Glutamatergic neuron (in vitro differentiated cells): Measurements from ENCODE around the gene LITAFD. TPM values are rescaled to one million over a fixed set of nuclear protein-coding genes. Genes with fewer than 3 reads are reported as not detected.

Experiments used
- DNase-seq: peaks from one replicate; pipeline ENCODE4 v3.0.0; 2022
- H3K27ac Mint-ChIP-seq: one replicate; pipeline ENCODE4 v1.8.0; 2020; ENCODE audit warnings: mild to moderate bottlenecking, mixed read lengths, inconsistent platforms; ENCODE audit not compliant: unreplicated experiment
- H3K27me3 Mint-ChIP-seq: one replicate; pipeline ENCODE4 v1.8.0; 2020; ENCODE audit warnings: mild to moderate bottlenecking, moderate library complexity, mixed read lengths, inconsistent platforms; ENCODE audit not compliant: unreplicated experiment
- H3K36me3 Mint-ChIP-seq: one replicate; pipeline ENCODE4 v1.8.0; 2020; ENCODE audit warnings: mild to moderate bottlenecking, mixed read lengths, inconsistent platforms; ENCODE audit not compliant: unreplicated experiment
- H3K4me1 Mint-ChIP-seq: one replicate; pipeline ENCODE4 v1.8.0; 2020; ENCODE audit warnings: mild to moderate bottlenecking, low read depth, mixed read lengths, inconsistent platforms; ENCODE audit not compliant: unreplicated experiment
- H3K4me3 Mint-ChIP-seq: one replicate; pipeline ENCODE4 v1.8.0; 2020; ENCODE audit warnings: mild to moderate bottlenecking, mixed read lengths, inconsistent platforms; ENCODE audit not compliant: unreplicated experiment
- H3K9me3 Mint-ChIP-seq: one replicate; pipeline ENCODE4 v1.8.0; 2020; ENCODE audit warnings: mild to moderate bottlenecking, moderate library complexity, mixed read lengths, inconsistent platforms; ENCODE audit not compliant: unreplicated experiment
- CTCF ChIP-seq: fragments of 200-600 bp; sonication (generic); IDR thresholded peaks from one replicate; pipeline ENCODE4 v1.5.0; 2021; ENCODE audit not compliant: partially characterized antibody, unreplicated experiment
- total RNA-seq: library from RNA; stranded (reverse); fragmentation: NEBNext Ultra II Directional; extraction: Animal tissue kit (Norgen Biotek cat#: 25700); gene quantifications from one replicate; pipeline ENCODE4 v1.2.1, GENCODE V29; 2021; ENCODE audit not compliant: unreplicated experiment

LITAFD gene
- total RNA-seq, 1 donor from 2014 or later, result not detected

DNA sequence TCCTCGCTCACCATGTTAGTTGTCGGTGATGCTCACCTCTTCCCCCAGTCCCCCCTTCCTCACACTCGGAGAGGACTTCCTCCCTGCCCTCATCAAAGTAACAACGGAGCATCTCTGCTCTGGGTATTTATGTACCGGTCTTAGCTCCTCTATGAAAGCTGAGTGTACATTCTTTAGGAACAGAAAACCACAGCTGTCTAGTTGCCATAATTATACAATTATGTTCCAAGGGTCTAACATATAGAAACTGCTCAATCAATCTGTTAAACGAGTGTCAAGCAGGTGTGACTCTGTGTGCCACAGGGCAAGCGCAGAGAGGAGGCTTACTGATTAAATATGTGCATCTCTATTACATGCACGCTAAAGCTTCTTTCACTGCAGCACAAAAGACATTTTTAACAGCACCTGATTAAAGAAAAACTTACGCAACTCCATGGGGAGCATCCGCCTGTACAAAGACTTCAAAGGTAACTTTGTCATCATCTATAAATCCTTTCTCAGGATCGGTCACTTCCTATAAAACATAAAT is 37.8 kb downstream of the LITAFD start:
- H3K27ac Mint-ChIP-seq, result no peak overlapping the region

DNA sequence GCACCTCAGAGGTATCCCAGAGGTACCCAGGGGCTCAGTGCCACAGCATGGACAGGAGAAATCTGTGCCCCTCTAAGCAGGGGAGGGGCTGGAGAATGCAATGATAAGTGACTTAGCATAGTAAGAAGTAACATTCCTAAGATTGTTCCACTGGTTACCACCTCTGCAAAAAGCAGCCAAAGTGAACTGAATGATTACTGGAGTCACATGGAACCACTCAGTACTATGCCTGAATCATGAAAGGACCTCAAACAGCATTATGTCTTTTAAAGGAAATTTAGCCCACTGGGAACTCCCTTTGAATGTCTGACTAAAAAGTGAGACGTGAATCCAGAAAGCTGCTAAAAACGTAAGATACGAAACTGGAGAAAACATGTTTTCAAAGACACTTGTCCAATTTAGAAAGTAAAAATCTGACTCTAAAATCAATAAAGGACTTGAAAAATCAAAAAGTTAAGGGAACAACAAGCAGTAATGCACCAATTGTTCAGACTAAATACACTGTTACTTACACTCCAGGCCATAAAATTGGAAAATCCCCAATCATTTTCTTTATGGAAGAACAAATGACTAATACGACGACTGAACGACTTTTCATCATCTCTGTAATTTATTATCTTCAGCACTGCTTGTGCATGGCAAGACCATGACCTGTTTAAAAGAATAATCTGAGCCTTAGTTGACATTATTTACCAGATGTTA is 38.6 kb downstream of the LITAFD start:
- Mint-ChIP-seq H3K9me3 (peaks cover 7% of the 10 kb centered on the region), H3K27ac (no peak overlapping the region), H3K36me3 (no peaks in the 10 kb centered on the region), H3K4me3 (no peak overlapping the region), H3K4me1 (peaks cover 17% of the 10 kb centered on the region), H3K27me3 (peaks cover 4% of the 10 kb centered on the region)
- DNase-seq, result no peak
- TF ChIP-seq CTCF, result no peak

More for the DNA sequence above, 37.8 kb downstream of the LITAFD start:
- H3K36me3 Mint-ChIP-seq, result no peaks in the 10 kb centered on the region
- peaks cover 6% of the 10 kb centered on the region for H3K27me3 Mint-ChIP-seq
- peaks cover 17% of the 10 kb centered on the region for H3K4me1 Mint-ChIP-seq
- H3K4me3 Mint-ChIP-seq, result no peak overlapping the region
- peaks cover 7% of the 10 kb centered on the region for H3K9me3 Mint-ChIP-seq
- DNase-seq, result no peak
- TF ChIP-seq CTCF, result no peak

DNA sequence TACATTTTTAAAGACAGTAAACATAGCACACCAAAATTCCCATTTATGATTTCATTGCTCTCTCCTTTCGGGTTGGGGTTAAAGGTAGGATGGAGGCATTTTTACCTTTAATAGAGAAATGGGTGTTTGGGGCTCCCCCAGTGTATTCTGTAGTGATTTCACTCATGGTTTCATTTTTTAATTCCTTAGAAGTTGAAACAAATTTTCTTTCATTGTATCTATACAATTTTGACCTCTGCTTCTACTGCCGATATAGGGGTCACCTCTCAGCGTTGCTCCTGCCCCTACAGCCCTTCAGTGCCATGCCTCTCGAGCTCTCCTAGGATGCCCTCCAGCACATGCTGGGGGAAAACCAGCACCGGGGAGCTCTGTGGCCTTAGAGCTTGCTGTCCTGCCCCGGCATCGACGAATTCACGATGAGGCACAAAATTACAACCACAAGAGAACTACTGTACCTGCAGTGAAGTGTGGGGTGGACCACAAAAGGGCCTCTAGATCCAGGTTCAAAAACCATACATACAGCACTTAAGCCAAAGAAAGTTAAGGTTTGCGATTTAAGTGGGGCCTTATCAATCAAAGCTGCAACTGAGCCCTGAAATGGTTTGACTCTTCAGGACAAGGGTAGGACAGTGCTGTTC is 39.3 kb downstream of the LITAFD start:
- no peak for TF ChIP-seq CTCF
- no peak for DNase-seq
- Mint-ChIP-seq H3K4me1 (peaks cover 15% of the 10 kb centered on the region), H3K36me3 (no peaks in the 10 kb centered on the region), H3K27me3 (peaks cover 2% of the 10 kb centered on the region), H3K4me3 (no peak overlapping the region), H3K27ac (no peak overlapping the region), H3K9me3 (peaks cover 7% of the 10 kb centered on the region)

DNA sequence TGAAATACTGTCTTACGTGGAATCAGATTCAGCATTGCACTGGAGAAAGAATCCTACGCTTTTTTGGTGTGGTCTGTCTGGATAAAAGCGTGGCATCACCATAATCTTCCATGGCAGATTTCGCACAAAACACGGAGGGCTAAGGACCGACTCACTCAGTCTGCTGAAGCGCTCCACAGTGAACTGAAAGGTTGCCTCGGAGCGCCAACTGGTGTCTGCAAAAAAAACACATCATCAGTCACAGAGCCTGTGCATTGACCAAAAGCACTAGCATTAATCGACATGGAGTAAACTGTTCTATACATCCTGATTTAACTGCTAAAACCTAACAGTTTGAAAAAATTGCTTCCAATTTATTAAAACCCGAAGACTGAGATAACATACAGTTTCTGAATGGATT is 41.0 kb downstream of the LITAFD start:
- no peak for DNase-seq
- no peak for TF ChIP-seq CTCF
- Mint-ChIP-seq H3K9me3 (peaks cover 9% of the 10 kb centered on the region), H3K27me3 (peaks cover 2% of the 10 kb centered on the region), H3K27ac (peak overlapping the region; percentile 81), H3K36me3 (no peaks in the 10 kb centered on the region), H3K4me1 (peaks cover 17% of the 10 kb centered on the region), H3K4me3 (no peak overlapping the region)

DNA sequence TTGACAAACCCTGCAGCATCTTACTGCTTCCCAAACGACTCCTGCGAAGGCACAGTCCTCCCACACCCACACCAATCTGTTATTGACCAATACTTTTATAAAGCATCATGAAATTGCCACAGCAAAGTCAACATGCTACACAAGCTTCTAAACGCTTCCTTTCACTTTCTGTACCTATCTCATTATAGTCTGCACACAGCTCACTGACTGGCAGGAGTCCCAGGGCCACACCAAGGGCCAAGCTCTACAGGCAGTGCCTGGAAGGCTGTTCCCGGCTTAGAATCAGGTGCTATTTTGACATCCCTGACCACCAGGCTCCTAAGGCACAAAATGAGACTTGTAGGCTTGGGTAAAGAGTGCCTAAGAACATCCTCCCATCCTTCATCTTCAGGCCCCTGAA is 42.1 kb downstream of the LITAFD start:
- H3K9me3 Mint-ChIP-seq, result peaks cover 7% of the 10 kb centered on the region
- TF ChIP-seq CTCF, result no peak
- peak overlapping the region; percentile 17 for H3K4me3 Mint-ChIP-seq
- no peak for DNase-seq
- peaks cover 27% of the 10 kb centered on the region for H3K4me1 Mint-ChIP-seq
- peaks cover 2% of the 10 kb centered on the region for H3K27me3 Mint-ChIP-seq
- H3K27ac Mint-ChIP-seq, result peak overlapping the region; percentile 73
- H3K36me3 Mint-ChIP-seq, result no peaks in the 10 kb centered on the region
